ENCODE data around the gene GLRX5.
"Not testable (repeated sequence)": the region's sequence is repeated elsewhere in the genome, so short reads cannot be mapped to it uniquely, and the experiment has no call there.

GLRX5 gene

DNA sequence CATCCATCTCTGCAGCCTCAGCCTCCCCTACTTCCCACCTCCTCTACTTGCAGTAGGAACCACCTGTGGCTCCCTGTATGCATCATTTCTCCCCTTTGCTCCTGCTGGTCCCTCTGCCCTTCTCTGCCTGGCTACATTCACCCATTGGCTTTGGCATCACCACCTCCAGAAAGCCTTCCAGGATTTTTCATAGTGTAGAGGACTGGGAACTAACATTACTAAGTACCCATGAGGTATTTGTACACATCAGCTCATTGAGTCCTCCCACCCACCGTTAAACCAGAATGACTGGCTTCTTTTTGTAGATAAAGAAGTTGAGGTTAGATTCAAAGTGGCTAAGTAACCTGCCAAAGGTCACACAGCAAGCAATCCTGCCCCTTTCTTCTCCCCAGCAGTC, 35.5 kb upstream of the GLRX5 start:
- DNase-seq: no peak

DNA sequence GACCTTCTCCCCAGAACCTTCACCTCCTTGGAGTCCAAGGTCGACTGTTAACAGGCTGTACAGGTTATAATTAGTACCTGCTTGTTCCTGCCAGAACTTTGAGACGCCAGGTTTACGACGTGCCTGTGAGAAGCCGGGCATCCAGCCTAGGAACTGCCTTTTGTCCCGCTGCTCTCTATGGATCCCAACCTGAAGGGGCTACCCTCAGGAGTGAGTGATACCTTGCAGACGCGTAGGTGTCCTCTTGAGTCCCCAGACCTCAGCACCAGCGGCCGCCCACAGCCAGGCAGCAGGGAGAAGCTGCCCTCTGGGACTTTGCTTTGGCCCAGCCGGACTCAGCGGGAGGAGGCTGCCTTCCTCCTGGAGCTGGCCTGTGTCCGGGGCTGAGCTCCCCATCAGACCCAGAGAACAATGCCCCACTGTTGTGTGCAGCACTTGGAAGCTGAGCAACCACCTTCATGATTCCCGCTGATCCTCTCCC, 34.6 kb upstream of the GLRX5 start:
- DNase-seq: no peak

DNA sequence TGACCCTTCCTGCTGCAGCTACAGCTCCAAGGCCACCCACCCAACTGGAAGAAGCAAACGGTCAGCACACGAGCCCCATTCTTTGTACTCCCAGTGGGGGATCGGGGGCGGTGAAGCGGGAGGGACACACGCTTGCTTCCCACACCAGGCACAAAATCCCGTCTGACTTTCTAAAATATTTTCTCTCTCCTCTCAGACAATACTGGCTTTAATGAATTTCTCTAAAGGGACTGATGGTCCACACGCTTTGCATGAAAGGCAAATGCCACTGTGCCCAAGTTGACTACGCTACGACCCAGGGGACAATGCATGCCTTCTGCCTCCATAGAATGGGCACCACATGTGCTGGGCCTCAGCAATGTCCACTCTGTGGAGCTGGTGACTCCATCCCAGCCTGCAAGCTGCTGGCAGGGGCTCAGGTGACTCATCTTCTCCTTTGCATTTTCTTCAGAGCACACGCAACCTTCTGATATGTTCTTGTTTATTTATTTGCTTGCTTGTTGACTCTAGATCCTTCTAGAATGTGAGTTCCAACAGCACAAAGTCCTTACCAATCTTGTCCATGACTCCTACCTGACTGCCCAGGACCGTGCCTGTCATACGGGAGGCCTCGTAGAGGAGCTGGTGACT, 34.0 kb upstream of the GLRX5 start:
- DNase-seq: no peak

DNA sequence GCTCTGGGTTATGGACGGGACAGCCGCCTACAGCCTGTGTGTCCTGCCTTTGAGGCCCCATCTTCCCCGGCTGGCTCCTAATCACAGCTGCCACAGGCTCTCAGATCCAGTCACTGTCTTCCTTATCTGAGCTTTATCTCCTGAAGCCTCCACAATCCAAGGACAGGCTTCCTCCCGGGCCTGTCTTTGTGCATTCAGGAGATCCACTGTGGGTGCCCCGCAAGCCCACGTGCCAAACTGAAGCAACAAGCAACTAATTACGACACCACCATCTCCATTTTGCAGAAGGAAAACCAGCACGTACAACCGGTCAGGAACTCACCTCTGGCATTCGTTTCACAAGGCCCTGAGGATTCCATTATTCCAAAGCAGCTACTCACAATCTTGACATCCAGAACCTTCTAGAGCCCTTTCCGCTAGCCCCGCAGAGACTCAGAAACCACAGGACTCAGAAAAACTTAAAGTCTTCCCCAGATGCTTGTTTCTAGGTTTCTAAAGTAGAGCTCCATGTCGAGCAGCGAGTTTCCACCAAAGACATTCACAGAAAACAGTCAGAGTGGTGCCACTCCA, 32.4 kb upstream of the GLRX5 start:
- DNase-seq: no peak

DNA sequence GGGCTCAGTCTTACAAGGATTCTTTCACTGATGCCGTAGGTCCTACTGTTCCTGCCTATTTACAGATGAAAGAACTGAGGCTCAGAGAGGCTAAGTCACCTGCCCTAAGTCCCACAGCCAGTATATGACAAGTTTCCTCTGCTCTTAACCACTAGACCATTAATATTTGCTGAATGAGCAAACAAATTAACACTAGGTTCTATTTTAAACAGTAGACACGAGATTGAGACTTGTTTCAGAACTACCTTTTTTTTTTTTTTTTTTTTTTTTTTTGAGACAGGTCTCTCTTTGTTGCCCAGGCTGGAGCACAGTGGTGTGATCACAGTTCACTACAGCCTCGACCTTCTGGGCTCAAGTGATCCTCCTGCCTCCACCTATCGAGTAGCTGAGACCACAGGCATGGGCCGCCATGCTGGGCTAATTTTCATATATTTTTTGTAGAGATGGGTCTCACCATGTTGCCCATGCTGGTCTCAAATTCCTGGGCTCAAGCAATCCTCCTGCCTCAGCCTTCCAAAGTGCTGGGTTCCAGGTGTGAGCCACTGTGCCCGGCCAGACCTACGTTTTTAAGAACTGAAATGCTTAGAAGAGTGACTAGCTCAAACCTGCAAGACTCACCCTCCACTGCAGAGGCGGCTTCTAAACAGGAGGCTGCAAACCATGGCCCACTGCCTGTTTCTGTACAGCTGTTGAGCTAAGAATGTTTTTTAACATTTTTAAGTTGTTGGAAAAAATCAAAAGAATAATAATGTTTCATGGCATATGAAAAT, 31.3 kb upstream of the GLRX5 start:
- DNase-seq: no peak

DNA sequence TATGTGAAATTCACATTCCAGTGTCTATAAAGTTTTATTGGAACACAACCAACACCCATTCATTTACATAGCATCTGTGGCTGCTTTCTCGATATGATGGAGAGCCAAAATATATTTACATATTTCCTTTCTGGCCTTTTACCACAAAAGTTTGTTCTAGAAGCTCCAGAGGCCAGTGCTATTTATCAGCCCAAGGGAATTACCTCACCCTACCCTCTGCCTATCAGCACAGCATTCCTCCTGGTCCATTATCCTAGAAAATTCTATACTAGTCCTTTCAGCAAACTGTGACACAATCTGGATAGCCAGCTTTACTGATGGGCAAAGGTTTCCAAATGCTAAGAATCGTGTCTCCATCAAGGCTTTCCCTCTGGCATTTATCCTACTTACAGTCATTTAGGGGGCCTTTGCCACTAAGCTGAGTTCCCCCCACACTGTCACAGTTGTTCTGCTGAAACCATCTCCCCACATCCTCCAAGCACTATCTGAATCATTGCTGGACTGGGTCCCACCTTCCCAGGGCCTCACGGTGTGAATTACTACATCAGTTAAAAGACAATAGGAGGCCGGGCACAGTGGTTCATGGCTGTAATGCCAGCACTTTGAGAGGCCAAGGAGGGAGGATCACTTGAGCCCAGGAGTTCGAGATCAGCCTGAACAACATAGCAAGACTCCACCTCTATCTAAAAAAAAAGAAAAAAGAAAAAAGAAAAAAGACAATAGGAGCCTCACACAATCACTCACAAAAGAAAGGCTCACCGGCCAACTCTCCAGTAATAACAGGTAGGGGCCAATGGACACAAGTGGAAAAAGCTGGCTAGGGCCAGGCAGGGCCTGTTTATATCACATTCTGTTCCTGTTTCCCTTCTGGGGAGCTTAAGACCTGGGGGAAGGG, 30.5 kb upstream of the GLRX5 start:
- no peak for DNase-seq

DNA sequence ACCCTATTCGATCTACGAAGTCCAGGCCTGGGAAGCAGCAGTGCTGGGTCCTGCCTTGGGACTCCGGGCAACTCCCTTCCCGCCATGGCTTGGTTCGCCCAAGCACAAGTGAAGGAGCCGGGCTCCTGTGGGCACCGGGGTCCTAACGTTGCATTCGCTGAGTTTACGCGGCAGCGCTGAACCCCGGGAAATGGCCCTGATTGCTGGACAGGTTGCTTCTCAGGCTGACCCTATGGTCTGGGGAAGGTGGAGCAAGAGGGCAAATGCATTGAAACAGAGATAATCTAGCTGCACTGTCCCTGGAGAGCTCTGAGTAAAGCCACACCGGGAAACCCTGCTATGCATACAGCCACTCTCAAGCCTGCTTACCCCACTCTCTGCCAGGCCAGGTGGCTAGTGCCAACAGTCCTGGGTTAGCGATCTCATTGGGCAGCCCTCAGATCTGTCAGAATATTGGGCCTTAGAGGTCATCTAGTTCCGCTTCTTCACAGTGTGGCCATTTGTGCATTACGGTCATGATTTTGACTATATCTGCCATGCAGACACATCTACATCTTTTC, 29.7 kb upstream of the GLRX5 start:
- DNase-seq: no peak

DNA sequence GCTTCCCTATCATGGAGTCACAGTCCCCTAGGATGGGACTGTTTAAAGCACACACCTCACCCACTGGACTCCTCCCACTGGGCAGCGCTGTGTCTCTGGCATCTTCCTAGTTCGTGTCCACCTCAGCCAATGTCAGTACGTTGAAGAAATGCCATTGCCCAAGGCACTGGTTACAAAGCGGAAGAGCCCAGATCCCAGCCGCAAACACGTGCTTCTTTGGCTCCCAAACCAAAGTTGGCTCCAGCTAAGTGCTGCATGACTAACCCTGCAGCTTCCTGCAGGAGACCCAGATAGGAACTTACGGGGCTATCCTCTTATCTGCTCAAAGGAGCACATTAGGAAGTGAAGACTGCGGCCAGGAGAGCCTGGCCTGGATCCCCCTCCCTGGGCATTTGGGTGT, 27.7 kb upstream of the GLRX5 start:
- no peak for DNase-seq

DNA sequence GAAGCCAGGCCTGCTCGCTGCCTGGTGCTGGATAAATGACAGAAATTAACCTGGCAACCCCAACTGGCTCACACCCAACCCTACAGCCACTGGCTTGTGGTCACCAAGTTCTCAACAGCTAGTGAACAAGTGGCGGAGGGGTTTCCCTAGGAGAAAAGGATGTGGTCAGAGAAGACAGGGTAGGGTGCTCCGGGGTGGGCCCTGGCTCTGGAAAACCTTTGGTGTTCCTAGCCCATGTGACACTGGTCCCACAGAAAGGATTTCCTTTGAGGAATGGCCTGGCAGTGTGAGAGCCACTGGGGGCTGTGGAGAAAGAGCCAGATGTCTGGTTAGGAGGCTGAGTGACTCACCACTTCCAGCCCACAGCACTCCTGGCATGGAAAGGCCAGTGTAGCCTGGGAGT, 27.1 kb upstream of the GLRX5 start:
- DNase-seq: no peak

DNA sequence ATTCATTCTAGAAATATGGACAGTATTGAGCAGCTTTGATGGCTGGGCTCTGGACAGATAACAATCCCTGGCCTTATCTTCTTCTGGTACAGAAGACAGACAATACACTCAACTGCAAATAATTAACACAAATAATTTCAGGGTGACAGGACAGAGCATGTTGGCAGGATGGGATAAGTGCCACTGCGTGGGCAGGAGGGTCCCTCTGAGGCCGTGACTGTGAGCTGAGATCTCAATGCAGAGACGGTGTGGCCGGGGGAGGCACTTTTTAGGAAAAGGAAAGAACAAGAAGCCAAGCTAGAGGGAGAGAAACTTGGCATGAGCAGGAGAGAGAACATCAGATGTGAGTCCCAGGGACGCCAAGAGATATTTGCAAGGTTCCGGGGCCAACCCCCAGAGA, 26.5 kb upstream of the GLRX5 start:
- DNase-seq: no peak

DNA sequence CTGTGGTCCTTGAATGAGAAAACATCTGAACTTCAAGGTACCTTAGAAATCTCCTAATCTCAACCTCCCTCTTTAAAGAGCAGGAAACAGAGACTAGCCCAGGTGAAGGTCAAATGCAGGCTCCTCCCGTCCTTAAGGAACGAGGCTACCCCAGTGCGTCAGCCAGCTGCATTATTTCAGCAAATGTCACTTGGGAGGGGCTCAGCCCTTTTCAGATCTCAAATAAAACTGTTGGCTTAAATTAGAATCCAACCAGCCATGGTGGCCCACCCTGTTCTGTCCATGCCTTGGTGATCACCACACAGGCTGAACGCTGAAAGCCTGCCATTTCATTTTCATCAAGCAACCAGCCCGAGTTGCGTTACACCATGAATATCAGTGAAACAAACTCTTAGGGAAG, 25.4 kb upstream of the GLRX5 start:
- no peak for DNase-seq

DNA sequence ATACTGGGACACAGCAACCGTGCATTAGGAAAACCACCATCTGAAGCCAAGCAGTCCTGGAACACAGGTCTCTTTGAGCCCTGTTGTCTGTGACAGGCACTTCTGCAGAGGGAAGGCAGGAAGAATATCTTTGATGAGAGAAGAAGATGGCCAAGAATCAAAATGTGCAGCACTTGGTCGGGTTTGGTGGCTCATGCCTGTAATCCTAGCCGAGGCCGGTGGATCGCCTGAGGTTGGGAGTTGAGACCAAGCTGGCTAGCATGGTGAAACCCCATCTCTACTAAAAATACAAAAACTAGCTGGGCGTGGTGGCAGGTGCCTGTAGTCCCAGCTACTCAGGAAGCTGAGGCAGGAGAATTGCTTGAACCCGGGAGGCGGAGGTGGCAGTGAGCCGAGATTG, 24.5 kb upstream of the GLRX5 start:
- DNase-seq: not testable (repeated sequence)

DNA sequence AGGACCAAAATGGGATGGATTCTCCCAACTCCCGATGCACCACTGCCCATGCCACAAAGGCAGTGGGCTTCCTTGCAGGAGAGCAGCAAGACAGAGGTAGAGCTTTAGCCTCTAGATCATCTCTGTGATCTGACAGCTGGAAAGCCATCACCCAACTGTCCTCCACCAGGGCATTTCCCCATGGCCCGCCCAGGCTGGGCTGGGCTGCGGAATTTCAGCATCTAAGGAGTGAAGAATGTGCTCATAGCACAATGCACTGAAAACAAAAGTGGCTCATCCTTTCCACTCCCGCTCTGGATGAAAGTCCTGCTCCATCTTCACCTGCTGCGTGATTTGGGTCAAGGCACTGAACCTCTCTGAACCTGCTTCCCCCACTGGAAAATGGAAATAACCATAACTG, 24.0 kb upstream of the GLRX5 start:
- DNase-seq: no peak

DNA sequence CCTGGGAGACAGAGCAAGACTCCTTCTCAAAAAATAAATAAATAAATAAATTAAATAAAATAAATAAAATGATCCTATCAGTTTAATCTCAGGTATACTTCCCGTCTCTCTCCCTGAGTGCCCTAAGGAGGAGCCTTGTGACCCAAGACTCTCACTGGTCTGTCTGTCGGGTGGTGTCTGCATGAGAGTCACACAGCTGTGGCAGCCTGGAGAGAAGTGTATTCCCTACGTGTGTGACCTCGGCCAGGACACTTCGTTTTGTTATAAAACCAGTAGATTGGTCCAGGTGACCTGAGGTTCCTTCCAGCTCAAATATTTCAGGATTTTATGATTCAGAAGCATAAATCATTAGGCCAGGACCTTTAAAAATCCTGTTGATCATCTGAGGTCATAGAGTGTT, 23.2 kb upstream of the GLRX5 start:
- no peak for DNase-seq

DNA sequence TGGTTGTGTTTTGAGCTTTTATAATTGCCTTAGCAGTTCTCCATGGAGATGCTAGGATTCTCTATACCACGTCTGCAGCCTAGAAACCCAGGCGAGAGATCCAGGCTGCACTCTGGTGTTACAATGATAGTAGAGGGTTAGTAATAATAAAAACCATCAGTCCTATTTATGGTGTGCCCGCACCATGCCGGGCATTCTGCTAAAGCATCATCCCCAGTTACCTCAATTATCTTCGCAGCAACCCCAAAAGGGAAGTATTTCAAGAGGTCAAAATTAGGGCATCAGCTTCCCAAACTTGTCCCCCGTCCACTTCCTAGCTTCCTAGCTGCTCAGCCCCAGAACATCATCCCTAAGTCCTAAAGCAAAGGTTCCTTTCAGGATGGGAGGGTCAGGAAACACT, 21.6 kb upstream of the GLRX5 start:
- no peak for DNase-seq

DNA sequence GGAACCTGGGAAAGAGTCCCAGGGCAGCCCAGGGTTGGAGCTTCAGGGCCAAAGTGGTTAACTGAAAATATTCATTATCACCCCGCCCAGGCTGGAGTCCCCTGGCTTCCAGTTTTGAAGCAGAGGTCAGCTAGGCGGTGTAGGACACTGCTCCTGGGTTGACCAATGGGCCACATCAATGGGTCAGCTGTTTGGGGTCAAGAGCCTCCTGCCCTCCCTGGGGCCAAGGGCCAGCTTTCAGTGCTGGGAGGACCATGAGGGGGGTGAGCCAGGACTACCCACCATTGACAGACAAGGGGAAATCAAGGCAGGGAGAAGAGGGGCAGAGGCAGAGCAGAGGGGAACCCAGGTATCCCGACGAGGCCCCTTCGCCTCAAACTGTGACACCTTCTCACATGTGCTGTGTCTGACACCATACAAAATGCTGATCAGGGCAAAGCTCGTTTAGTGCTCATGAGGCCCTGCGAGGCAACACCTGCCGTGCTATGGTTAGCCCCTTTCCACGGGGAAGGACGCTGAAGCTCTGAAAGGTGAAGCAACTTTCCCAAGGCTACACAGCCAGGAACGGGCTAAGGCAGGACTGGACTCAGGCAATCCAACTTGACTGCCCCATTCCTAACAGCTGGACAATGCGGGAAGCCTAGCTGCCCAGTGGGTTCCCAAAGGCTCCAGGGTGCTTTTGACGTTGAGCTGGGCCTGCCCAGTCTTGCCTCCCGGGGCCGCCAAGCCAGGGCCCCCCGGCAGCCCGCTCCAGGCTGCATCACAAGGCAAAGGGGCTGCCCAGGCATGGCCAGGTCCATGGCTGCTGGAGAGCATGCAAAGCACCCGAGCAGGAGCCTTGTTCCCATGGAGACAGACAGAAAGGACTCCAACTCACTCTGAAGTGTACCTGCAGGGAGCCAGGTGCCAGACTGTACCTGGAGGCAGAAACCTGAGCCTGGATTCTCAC, 20.4 kb upstream of the GLRX5 start:
- DNase-seq: no peak

DNA sequence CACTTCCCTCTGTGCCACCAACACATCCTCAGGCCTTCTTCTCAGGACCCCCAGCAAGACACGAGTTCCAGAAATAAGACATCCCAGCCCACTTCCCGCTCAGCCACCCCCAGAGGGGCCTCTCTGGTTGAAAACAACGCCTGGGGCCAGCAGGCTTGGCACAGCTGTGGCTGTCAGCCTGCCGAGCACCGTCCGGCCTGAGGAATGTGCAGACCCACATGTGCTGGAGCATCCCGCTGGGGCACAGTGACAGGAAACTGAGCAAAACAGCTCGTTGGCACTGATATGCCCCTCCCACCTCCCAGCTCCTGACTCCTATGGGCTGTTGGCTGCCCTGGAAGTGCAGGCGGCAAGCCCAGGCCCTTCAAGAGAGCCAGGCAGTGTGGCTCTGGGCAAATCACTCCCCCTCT, 19.8 kb upstream of the GLRX5 start:
- DNase-seq: no peak

DNA sequence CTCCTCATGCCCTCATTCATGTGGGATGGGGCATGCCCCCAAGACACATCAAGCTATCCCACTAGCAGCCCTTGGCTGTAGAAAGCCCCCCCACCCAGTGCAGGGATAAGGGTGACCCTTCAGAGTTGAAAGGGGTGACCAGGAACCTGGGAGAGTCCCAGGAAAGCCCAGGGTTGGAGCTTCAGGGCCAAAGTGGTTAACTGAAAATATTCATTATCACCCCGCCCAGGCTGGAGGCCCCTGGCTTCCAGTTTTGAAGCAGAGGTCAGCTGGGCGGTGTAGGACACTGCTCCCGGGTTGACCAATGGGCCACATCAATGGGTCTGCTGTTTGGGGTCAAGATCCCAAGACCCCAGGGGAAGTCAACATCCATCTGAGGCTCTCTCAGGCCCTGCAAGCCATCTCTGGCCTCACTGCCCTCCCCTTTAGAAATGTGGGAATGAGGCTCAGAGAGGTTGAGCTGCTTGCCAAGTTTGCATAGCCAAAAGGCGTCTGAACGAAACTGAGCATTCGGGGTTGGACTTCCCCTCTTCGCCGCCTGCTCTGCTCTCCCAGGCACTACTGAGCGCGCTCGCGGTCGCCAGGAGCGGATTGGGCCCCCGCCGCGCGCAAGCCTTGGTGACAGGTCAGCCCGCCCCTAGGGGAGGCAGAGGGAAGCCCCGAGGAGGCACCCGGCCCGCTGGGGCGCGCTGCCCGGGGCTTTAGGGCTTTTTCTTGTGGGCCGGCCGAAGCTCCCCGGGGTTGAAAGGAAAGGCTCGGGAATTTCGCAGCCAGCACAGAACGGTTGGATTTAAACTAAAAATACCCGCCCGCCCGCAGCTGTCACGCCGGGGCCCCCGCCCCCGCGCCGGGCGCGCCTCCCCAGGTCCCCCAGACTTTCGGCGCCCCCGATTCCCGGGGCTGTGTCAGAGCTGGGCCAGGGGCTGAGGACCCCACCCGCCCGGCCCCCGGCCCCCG, 19.0 kb upstream of the GLRX5 start:
- peak; percentile 89 for DNase-seq

DNA sequence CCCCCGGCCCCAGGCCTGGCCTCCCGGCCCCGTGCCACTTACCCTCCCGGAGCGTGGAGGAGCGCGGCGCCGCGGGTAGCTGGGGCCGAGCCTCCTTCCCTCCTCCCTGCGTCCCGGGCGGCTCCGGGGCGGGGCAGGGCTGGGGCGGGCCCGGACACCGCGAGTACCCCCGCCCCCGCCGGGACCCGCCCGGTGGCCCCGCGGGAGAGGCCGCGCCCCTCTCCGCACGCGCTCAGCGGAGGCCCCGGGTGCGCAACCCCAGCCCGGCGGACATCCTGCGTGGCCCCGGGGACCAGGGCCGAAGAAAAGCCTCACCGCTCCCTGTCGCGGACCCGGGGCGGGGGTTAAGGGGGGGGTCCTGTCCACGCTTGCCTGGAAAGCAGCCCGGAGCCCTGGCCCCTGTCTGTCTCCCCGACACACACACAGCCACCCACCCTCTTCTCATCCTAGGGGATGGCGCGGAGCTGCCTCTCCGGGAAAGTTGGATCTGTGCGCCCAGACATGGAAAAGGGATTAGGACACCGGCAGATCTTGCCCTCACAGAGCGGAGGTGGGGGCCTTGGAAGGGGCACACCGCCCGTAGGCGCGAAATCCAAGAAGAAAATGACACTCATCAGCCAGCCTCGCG, 18.2 kb upstream of the GLRX5 start, which contains the start of gene SYNE3:
Gene SYNE3 (minus strand): TSS at position 97 of the 628 bp plus-strand sequence. CDS start 40,829 bp downstream, outside the sequence.
- DNase-seq: peak; percentile 77
